H1 (cell line): ENCODE measurements around the gene RECK. TPM values are rescaled to one million over a fixed set of nuclear protein-coding genes. Genes with fewer than 3 reads are reported as not detected.

Source experiments
- CTCF ChIA-PET: fragments of 300-600 bp; sonication (Branson Sonifier 250); formaldehyde crosslinking; loops from one replicate; lab custom pipeline; 2021; ENCODE audit not compliant: partially characterized antibody; lab: Charles Lee
- POLR2A ChIA-PET: fragments of 300-600 bp; sonication (Branson Sonifier 250); formaldehyde crosslinking; loops from one replicate; lab custom pipeline; 2021; ENCODE audit warnings: inconsistent platforms; ENCODE audit not compliant: partially characterized antibody; lab: Charles Lee
- DNase-seq, 2 experiments: peaks; one replicate each; pipeline versions ENCODE4 v3.0.0 to v3.0.0-alpha.2; 2010 to 2022; ENCODE audit warnings: low spot score in 2 of 2, low read depth in 1 of 2, mixed read lengths in 1 of 2
- FAIRE-seq: peaks from 2 replicates; lab custom pipeline; 2011; peaks lifted over from hg19 to GRCh38; lab: Jason Lieb, UNC
- H2AFZ ChIP-seq: 2 replicates; pipeline ENCODE4 v1.8.1; 2012; ENCODE audit warnings: low read length, inconsistent platforms
- H2AK5ac ChIP-seq: 2 replicates; pipeline ENCODE4 v1.6.1; 2013; ENCODE audit warnings: low read depth, low read length
- H2BK120ac ChIP-seq: replicated peaks from 2 replicates; pipeline ENCODE3; 2013; ENCODE audit warnings: low read depth, low read length, inconsistent platforms
- H2BK12ac ChIP-seq: 2 replicates; pipeline ENCODE4 v1.6.1; 2013; ENCODE audit warnings: low read depth, low read length
- H2BK15ac ChIP-seq: 2 replicates; pipeline ENCODE4 v1.6.1; 2013; ENCODE audit warnings: low read length
- H2BK20ac ChIP-seq: 2 replicates; pipeline ENCODE4 v1.6.1; 2013; ENCODE audit warnings: low read length
- H2BK5ac ChIP-seq: 2 replicates; pipeline ENCODE4 v1.6.1; 2013; ENCODE audit warnings: low read depth, low read length
- H3K14ac ChIP-seq: 2 replicates; pipeline ENCODE4 v1.6.1; 2013; ENCODE audit warnings: inconsistent platforms; ENCODE audit not compliant: insufficient read length
- H3K18ac ChIP-seq: 2 replicates; pipeline ENCODE4 v1.6.1; 2013; ENCODE audit warnings: low read length; ENCODE audit errors: extremely low read depth
- H3K23ac ChIP-seq: 2 replicates; pipeline ENCODE4 v1.6.1; 2013; ENCODE audit warnings: inconsistent platforms; ENCODE audit not compliant: insufficient read length
- H3K23me2 ChIP-seq: 2 replicates; pipeline ENCODE4 v1.6.1; 2013; ENCODE audit warnings: low read depth, low read length
- H3K27ac ChIP-seq: 2 replicates; pipeline ENCODE4 v1.6.1; 2011; ENCODE audit warnings: low read depth, low read length, inconsistent platforms
- H3K27me3 ChIP-seq, 4 experiments: replicated peaks in 1 of 4; 1 replicate in 1 of 4; 2 replicates in 3 of 4; pipeline versions ENCODE4 v1.6.1 to v1.8.1; 2011 to 2013; ENCODE audit warnings: low read length in 3 of 4, mild to moderate bottlenecking in 3 of 4, inconsistent platforms in 2 of 4, mixed read lengths in 2 of 4, moderate library complexity in 1 of 4; ENCODE audit not compliant: control insufficient read depth in 3 of 4, insufficient read depth in 3 of 4; ENCODE audit errors: extremely low read depth in 1 of 4
- H3K36me3 ChIP-seq, 4 experiments: 2 replicates each; pipeline versions ENCODE4 v1.6.1 to v1.8.1; 2011 to 2013; ENCODE audit warnings: mild to moderate bottlenecking in 4 of 4, low read length in 3 of 4, moderate library complexity in 2 of 4, control low read depth in 1 of 4, inconsistent platforms in 1 of 4; ENCODE audit not compliant: insufficient read depth in 4 of 4, control insufficient read depth in 2 of 4
- H3K4ac ChIP-seq: replicated peaks from 2 replicates; pipeline ENCODE3; 2013; ENCODE audit warnings: low read length, low read depth, mixed read lengths, inconsistent platforms; ENCODE audit not compliant: insufficient read length
- H3K4me1 ChIP-seq, 4 experiments: replicated peaks in 1 of 4; 1 replicate in 1 of 4; 2 replicates in 3 of 4; pipeline versions ENCODE4 v1.6.1 to v1.8.1; 2011 to 2013; ENCODE audit warnings: low read length in 3 of 4, inconsistent platforms in 2 of 4, mixed read lengths in 1 of 4; ENCODE audit not compliant: insufficient read depth in 4 of 4, control insufficient read depth in 3 of 4
- H3K4me2 ChIP-seq, 2 experiments: 2 replicates each; pipeline versions ENCODE4 v1.6.1 to v1.8.1; 2011 to 2013; ENCODE audit warnings: low read depth in 2 of 2, low read length in 2 of 2, control low read depth in 1 of 2, inconsistent platforms in 1 of 2, mild to moderate bottlenecking in 1 of 2; ENCODE audit not compliant: insufficient read depth in 1 of 2
- H3K4me3 ChIP-seq, 4 experiments: fragments of 200-600, 300-600 bp in 1 of 4; sonication (generic), shearing (Covaris generic), sonication (Bioruptor Twin) in 1 of 4; 2 replicates each; pipeline versions ENCODE4 v1.5.1 to v1.8.1; 2011 to 2016; ENCODE audit warnings: low read length in 4 of 4, low read depth in 3 of 4, control low read depth in 2 of 4, inconsistent platforms in 2 of 4, mild to moderate bottlenecking in 2 of 4, mixed read lengths in 1 of 4, moderate library complexity in 1 of 4; ENCODE audit not compliant: insufficient read depth in 2 of 4; ENCODE audit errors: extremely low read depth in 1 of 4
- H3K56ac ChIP-seq: replicated peaks from 2 replicates; pipeline ENCODE3; 2013; ENCODE audit warnings: low read depth, mild to moderate bottlenecking, mixed read lengths, low read length, inconsistent platforms; ENCODE audit not compliant: insufficient read length
- H3K79me1 ChIP-seq: 2 replicates; pipeline ENCODE4 v1.6.1; 2013; ENCODE audit warnings: low read depth, low read length, control low read depth
- H3K79me2 ChIP-seq, 2 experiments: 2 replicates each; pipeline versions ENCODE4 v1.6.1 to v1.8.1; 2012 to 2013; ENCODE audit warnings: low read length in 2 of 2, mild to moderate bottlenecking in 2 of 2, inconsistent platforms in 1 of 2; ENCODE audit not compliant: insufficient read depth in 2 of 2, control insufficient read depth in 1 of 2
- H3K9ac ChIP-seq, 4 experiments: replicated peaks in 1 of 4; 1 replicate in 1 of 4; 2 replicates in 3 of 4; pipeline versions ENCODE4 v1.6.1 to v1.8.1; 2011 to 2013; ENCODE audit warnings: low read depth in 3 of 4, low read length in 3 of 4, control low read depth in 2 of 4, mild to moderate bottlenecking in 2 of 4, moderate library complexity in 2 of 4, inconsistent platforms in 1 of 4; ENCODE audit errors: extremely low read depth in 1 of 4
- H3K9me3 ChIP-seq, 2 experiments: 2 replicates each; pipeline versions ENCODE4 v1.6.1 to v1.8.1; 2012 to 2013; ENCODE audit warnings: mild to moderate bottlenecking in 2 of 2, moderate library complexity in 2 of 2, control low read depth in 1 of 2, inconsistent platforms in 1 of 2, low read depth in 1 of 2, low read length in 1 of 2, mixed read lengths in 1 of 2; ENCODE audit not compliant: insufficient read depth in 2 of 2
- H4K20me1 ChIP-seq, 2 experiments: replicated peaks in 1 of 2; 2 replicates each; pipeline versions ENCODE3 to v1.8.1; 2011 to 2013; ENCODE audit warnings: inconsistent platforms in 2 of 2, low read length in 2 of 2, mild to moderate bottlenecking in 1 of 2; ENCODE audit not compliant: insufficient read depth in 2 of 2, control insufficient read depth in 1 of 2
- H4K5ac ChIP-seq: 2 replicates; pipeline ENCODE4 v1.6.1; 2013; ENCODE audit warnings: low read length, low read depth, mixed read lengths, inconsistent platforms; ENCODE audit not compliant: insufficient read length
- H4K8ac ChIP-seq: 2 replicates; pipeline ENCODE4 v1.8.0; 2013; ENCODE audit warnings: mild to moderate bottlenecking, moderate library complexity, low read length, inconsistent platforms; ENCODE audit not compliant: insufficient read depth; ENCODE audit errors: extremely low read depth
- H4K91ac ChIP-seq: replicated peaks from 2 replicates; pipeline ENCODE3; 2013; ENCODE audit warnings: low read length, mixed read lengths, inconsistent platforms; ENCODE audit not compliant: insufficient read length
- CBX8 ChIP-seq: fragments of 300-800, 300-1000 bp; sonication (generic); IDR thresholded peaks from 2 replicates; pipeline ENCODE4 v1.7.1; 2016; ENCODE audit warnings: low read depth, low read length, borderline replicate concordance
- CEBPB ChIP-seq: IDR thresholded peaks from 2 replicates; pipeline ENCODE4 v1.6.1; 2012; ENCODE audit warnings: low read depth, low read length
- CTBP2 ChIP-seq: IDR thresholded peaks from 2 replicates; pipeline ENCODE4 v1.7.0; 2011; ENCODE audit warnings: borderline replicate concordance, mild to moderate bottlenecking, moderate library complexity, mixed read lengths, low read length; ENCODE audit not compliant: insufficient read depth, insufficient read length
- EGR1 ChIP-seq: IDR thresholded peaks from 2 replicates; pipeline ENCODE4 v1.6.1; 2011; ENCODE audit warnings: low read depth, low read length, borderline replicate concordance
- EP300 ChIP-seq, 2 experiments: IDR thresholded peaks; 1 replicate in 1 of 2; 2 replicates in 1 of 2; pipeline ENCODE4 v1.6.1; 2011 to 2012; ENCODE audit warnings: low read depth in 2 of 2, low read length in 2 of 2, mild to moderate bottlenecking in 2 of 2, borderline replicate concordance in 1 of 2, inconsistent platforms in 1 of 2, moderate library complexity in 1 of 2
- GTF2F1 ChIP-seq: IDR thresholded peaks from 2 replicates; pipeline ENCODE4 v1.6.1; 2012; ENCODE audit warnings: low read depth, low read length, improper control_type of control experiment, borderline replicate concordance
- JUN ChIP-seq: IDR thresholded peaks from 2 replicates; pipeline ENCODE4 v1.6.1; 2011; ENCODE audit warnings: low read depth, mild to moderate bottlenecking, improper control_type of control experiment, low read length
- KDM1A ChIP-seq: fragments of 200-600, 300-600 bp; sonication (generic); IDR thresholded peaks from 2 replicates; pipeline ENCODE4 v1.7.1; 2016; ENCODE audit warnings: mild to moderate bottlenecking, low read length, borderline replicate concordance
- MAFK ChIP-seq: IDR thresholded peaks from 2 replicates; pipeline ENCODE4 v1.6.1; 2012; ENCODE audit warnings: low read depth, mild to moderate bottlenecking, improper control_type of control experiment, low read length
- NANOG ChIP-seq: IDR thresholded peaks from 2 replicates; pipeline ENCODE4 v1.6.1; 2011; ENCODE audit warnings: low read length, low read depth, mild to moderate bottlenecking, inconsistent platforms; ENCODE audit not compliant: insufficient read depth, poor library complexity, severe bottlenecking
- RNF2 ChIP-seq: fragments of 200-900, 300-1000 bp; sonication (generic); IDR thresholded peaks from 2 replicates; pipeline ENCODE4 v1.7.1; 2016; ENCODE audit warnings: borderline replicate concordance, low read depth, mild to moderate bottlenecking, antibody characterized with exemption, low read length; ENCODE audit not compliant: poor library complexity, severe bottlenecking; ENCODE audit errors: missing control alignments
- SAP30 ChIP-seq: fragments of 300-600 bp; sonication (generic); IDR thresholded peaks from 2 replicates; pipeline ENCODE4 v1.7.1; 2012; ENCODE audit warnings: low read length, moderate library complexity, mild to moderate bottlenecking, inconsistent platforms; ENCODE audit not compliant: insufficient read depth, insufficient replicate concordance
- TBP ChIP-seq: IDR thresholded peaks from 2 replicates; pipeline ENCODE4 v1.6.1; 2011; ENCODE audit warnings: low read depth, low read length, improper control_type of control experiment
- TCF12 ChIP-seq: IDR thresholded peaks from 2 replicates; pipeline ENCODE4 v1.6.1; 2011; ENCODE audit warnings: low read depth, mild to moderate bottlenecking, low read length
- WGBS, 2 experiments: shearing (Covaris generic) in 1 of 2; methylation state at CpG; one replicate each; pipeline versions ENCODE4 v1.1.6 to v1.1.7; 2013 to 2015; ENCODE audit warnings: low lambda C conversion rate in 2 of 2, mixed read lengths in 2 of 2, inconsistent platforms in 1 of 2, low coverage in 1 of 2, missing lambda C conversion rate in 1 of 2; ENCODE audit not compliant: insufficient replicate concordance in 2 of 2, insufficient coverage in 1 of 2, insufficient read length in 1 of 2; ENCODE audit errors: extremely low coverage in 1 of 2, missing lambda C conversion rate in 1 of 2; 5-methylcytosine and 5-hydroxymethylcytosine counted together
- polyA plus RNA-seq, 7 experiments: library from polyadenylated mRNA; depleted of rRNA in 3 of 7; stranded (reverse) in 5 of 7; unstranded in 2 of 7; fragments of >200 nt in 5 of 7; fragments of 200-250 nt in 2 of 7; gene quantifications; 1 replicate in 5 of 7; 2 replicates in 1 of 7; 4 replicates in 1 of 7; pipeline versions ENCODE4 v1.2.1 to v1.2.3, GENCODE V29; 2011 to 2013; ENCODE audit warnings: missing spikeins in 2 of 7, mixed read lengths in 2 of 7
- total RNA-seq: library from RNA; stranded (reverse); fragmentation: NEBNext Ultra II Directional; extraction: Animal tissue kit (Norgen Biotek cat#: 25700); gene quantifications from 2 replicates; pipeline ENCODE4 v1.2.1, GENCODE V29; 2021

Gene RECK
- total and polyA plus RNA-seq, 2 of the 8 experiments (the other 6 are each of a cell fraction or from before 2014, with no cell fraction given): 5.4 to 9.8 TPM

- no peak overlapping the region for H2BK5ac ChIP-seq
- H4K5ac ChIP-seq: no peak overlapping the region
- H3K23me2 ChIP-seq: no peaks in the 10 kb centered on the region; the same call in 1 of the 2 replicates
- H4K91ac ChIP-seq: no peak overlapping the region
- H2BK20ac ChIP-seq: no peak overlapping the region
- no peaks in the 10 kb centered on the region for H4K20me1 ChIP-seq
- no peak overlapping the region for H3K4me3 ChIP-seq
- H3K9ac ChIP-seq: no peak overlapping the region
- no peaks in the 10 kb centered on the region for H3K27me3 ChIP-seq
- H2AK5ac ChIP-seq: no peak overlapping the region
- 91% methylated on average over 1 of the region's 1 CpG; no CpG with 5 or more reads in 1 of the 2 experiments for WGBS, 2 experiments
- no peaks in the 10 kb centered on the region for H3K79me2 ChIP-seq
- no peak for DNase-seq
- no peaks in the 10 kb centered on the region for H3K9me3 ChIP-seq
- CTCF ChIA-PET: no interaction called here
- POLR2A ChIA-PET: no interaction called here
- no peak for FAIRE-seq
- no peak overlapping the region for H3K23ac ChIP-seq
- no peaks in the 10 kb centered on the region for H3K4me1 ChIP-seq
- H3K14ac ChIP-seq: no peak overlapping the region
- no peak overlapping the region for H2BK12ac ChIP-seq
- no peaks in the 10 kb centered on the region; a peak in 1 of 8 replicates for H3K36me3 ChIP-seq
- H3K27ac ChIP-seq: no peak overlapping the region
- H3K79me1 ChIP-seq: no peaks in the 10 kb centered on the region
- H3K18ac ChIP-seq: no peak overlapping the region
- no peak overlapping the region for H2BK15ac ChIP-seq
- no peak overlapping the region for H3K56ac ChIP-seq
- no peak overlapping the region for H2AFZ ChIP-seq
- no peak overlapping the region for H3K4ac ChIP-seq
- H3K4me2 ChIP-seq: no peak overlapping the region
- H4K8ac ChIP-seq: no peak overlapping the region
- H2BK120ac ChIP-seq: no peak overlapping the region
- TF ChIP-seq NANOG: no peak
- TF ChIP-seq CTBP2: no peak
- TF ChIP-seq KDM1A: no peak
- no peak for TF ChIP-seq SAP30
- no peak for TF ChIP-seq RNF2
- no peak for TF ChIP-seq EP300 (IDR thresholded peaks at IDR 0.05; ENCODE audit: borderline replicate concordance in 1 of 2, low read depth in 2 of 2, low read length in 2 of 2)
- no peak for TF ChIP-seq CBX8
- no peak for TF ChIP-seq GTF2F1
- no peak for TF ChIP-seq CEBPB
- TF ChIP-seq JUN: no peak
- no peak for TF ChIP-seq EGR1
- no peak for TF ChIP-seq MAFK
- no peak for TF ChIP-seq TBP
- TF ChIP-seq TCF12: no peak
Observed at GRCh38 chr9:36078051-36078450, 41.3 kb downstream of the RECK start.
